GM12891 (cell line): ENCODE results near the gene HOXA10.

Source experiments
- POLR2A ChIP-seq: IDR thresholded peaks from 2 replicates; pipeline ENCODE4 v1.6.1; 2011; ENCODE audit warnings: low read depth, low read length, control low read depth
- POLR2AphosphoS5 ChIP-seq: IDR thresholded peaks from 2 replicates; pipeline ENCODE4 v1.6.1; 2011; ENCODE audit warnings: low read depth, low read length, control low read depth
- SPI1 ChIP-seq: IDR thresholded peaks from 2 replicates; pipeline ENCODE4 v1.6.1; 2011; ENCODE audit warnings: low read depth, low read length, control low read depth
- TAF1 ChIP-seq: IDR thresholded peaks from 2 replicates; pipeline ENCODE4 v1.6.1; 2011; ENCODE audit warnings: low read depth, low read length, control low read depth

DNA sequence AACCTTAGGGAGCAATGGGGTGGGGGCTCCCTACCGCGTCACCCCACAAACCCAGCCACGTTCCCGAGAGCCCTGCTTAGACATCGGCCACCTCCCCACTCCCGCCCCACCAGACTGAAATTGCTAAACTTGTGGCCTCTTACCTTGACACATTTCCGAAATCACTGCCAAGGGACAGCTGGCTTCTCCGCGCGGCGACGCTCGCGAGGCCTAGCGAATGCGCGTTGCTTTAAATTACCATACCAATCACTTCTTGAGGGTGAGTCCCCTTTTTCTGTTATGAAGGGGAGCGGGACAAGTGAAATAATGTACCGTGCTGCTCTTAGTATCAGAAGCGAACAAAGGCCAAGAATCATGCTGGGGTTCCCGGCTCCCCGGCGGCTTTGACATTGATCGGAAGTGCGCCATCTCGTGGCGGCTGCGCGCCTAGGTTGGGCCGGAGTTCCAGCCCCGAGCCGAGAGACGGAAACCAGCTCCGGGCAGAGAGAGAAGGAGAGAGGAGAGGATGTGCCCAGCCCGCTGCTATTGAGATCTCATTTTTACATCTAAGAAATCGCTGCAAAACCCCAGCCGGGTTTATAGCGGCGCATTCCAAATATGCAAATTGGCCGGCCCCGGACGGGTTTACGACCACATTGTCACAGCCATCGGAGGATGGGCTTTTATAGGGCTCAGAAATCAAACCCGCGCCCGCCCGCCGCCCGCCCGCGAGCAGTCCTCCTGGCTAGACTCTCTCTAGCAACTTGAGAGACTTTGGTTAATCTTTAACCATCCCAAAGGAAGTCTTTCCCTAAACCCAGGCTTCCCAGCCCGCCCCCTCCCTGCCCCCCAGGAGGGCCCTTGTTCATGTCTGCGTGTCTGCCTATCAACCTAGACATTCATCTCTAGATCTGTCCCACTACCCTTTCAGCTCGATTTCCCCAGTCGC lies 5.6 kb upstream of the HOXA10 start:
- no peak for TF ChIP-seq POLR2AphosphoS5
- no peak for TF ChIP-seq POLR2A
- no peak for TF ChIP-seq TAF1
- no peak for TF ChIP-seq SPI1
